GM19351 (cell line): ENCODE results near the gene EPC2.
A peak's percentile ranks its signal among the peaks of the same experiment; 100 is the strongest.

Source experiments
- ATAC-seq: cut with Tn5 transposase; IDR thresholded peaks from one replicate; pipeline ENCODE4 v1.9.1; 2021; ENCODE audit warnings: mild to moderate bottlenecking, moderate library complexity; ENCODE audit not compliant: unreplicated experiment

Gene EPC2

GRCh38 chr2:148643998-148644882 is at the start of gene EPC2:
TSS of gene EPC2 (plus strand) at chr2:148644751. CDS start at chr2:148645018, 267 bp downstream.
- peak; percentile 47 for ATAC-seq

GRCh38 chr2:148596018-148596417 is 48.5 kb upstream of the EPC2 start:
- ATAC-seq: no peak

DNA sequence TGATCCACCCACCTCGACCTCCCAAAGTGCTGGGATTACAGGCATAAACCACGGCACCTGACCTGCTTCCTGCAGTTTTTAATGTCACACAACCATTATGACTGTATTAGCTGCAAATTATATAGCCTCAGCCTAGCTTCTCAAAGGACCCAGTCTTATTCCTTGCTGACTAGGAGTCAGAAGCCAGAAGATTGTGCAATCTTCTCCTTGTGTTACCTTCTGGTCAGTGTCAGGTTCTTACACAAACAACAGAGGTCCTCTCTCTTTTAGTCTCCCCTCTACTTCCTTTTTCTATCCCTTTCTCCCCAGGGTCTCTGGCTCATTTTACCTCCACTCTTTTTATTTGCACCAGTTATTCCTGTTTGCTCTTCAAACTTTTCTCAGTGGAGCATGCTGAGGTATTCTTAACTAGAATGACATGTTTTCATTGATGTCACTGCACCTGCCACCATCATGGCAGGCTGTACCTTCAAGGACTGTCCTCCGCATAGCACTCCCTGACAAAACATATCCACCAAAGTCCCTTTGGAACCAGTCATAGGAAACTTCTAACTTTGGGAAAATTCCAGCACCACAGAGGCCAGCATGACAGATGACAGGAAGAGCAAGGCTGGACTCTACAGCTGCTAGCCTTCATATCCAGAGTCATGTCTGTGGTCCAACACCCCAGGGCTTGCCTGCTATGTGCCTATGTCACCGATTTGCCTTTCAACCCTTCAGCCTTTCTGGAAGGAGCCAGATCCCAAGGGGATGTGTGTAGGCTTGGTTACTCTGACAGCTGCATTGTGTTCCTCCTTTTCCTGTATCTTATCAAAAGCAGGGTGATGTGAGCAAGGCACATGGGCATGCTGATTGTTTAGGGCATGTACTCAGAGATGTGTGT is 45.2 kb upstream of the EPC2 start:
- ATAC-seq: no peak

DNA sequence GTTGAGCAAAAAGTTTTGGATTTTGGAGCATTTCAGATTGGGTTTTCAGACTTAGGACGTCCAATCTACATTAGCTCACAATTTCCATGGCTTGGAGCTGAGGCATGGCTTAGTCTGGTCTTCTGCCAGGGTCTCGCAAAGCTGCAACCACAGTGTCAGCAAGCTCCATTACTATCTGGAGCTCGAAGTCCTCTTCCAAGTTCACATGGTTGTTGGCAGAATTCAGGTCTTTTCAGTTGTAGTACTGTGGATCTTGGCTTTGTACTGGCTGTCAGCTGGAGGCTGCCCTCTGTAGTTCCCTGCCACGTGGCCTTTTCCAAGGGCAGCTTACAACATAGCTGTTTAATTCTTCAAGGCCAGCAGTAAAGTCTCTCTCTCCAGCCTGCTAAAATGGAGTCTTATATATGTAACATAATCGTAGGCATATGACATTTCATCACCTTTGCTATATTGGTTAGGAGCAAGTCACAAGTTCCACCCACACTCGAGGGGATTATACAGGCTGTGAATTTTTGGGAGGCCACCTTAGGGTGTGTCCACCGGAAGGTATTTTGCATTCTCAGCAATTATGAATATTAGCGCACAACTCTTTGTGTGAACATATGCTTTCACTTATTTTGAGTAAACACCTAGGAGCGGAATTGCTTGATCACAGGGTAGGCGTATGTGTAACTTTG is 41.5 kb upstream of the EPC2 start:
- peak; percentile 46 for ATAC-seq

- ATAC-seq: peak; percentile 98
Observed at GRCh38 chr2:148603562-148603920, 41.0 kb upstream of the EPC2 start.

DNA sequence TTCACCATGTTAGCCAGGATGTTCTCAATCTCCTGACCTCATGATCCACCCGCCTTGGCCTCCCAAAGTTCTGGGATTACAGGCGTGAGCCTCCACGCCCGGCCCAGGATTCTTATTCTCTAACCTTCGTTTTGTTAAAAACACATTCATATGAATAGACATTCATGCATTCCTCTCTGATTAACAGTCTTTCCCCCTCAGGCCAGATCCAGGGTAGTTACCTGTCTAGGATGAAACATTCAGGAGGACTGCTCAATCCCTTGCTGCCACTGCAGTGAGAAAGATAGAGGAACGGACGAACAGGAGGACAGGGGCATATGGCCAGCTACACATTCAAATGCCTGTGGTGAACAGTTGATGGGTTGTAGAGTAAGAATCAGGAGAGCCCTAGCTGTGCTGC is 39.6 kb upstream of the EPC2 start:
- ATAC-seq: no peak

DNA sequence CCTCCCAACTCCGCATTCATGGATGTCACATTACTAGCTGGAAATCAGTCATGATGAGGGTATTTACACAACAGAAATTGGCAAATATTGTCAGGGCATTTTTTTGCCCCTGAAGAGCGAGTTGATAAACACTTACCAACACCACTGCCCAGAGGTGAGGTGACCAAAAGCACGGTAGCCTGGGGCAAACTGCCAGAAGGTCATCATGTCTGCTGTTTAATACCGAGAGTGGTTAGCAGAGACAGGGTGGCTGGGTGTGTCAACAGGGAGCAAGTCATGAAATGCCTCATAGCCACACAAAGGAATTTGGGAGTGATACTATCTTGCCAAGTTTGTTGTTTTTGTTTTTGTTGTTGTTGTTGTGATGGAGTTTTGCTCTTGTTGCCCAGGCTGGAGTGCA is 37.0 kb upstream of the EPC2 start:
- no peak for ATAC-seq

GRCh38 chr2:148613231-148614013 is 31.1 kb upstream of the EPC2 start:
- ATAC-seq: no peak

DNA sequence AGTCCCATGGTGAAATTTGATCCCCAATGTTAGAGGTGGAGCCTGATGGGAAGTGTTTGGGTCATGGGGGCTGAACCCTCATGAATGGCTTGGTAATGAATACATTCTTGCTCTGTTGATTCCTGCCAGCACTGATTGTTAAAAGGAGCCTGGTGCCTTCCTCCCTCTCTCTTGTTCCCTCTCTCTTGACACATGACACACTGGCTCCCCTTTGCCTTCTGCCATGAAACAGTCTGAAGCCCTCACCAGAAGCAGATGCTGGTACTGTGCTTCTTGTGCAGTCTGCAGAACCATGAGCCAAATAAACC is 30.6 kb upstream of the EPC2 start:
- ATAC-seq: peak; percentile 28

DNA sequence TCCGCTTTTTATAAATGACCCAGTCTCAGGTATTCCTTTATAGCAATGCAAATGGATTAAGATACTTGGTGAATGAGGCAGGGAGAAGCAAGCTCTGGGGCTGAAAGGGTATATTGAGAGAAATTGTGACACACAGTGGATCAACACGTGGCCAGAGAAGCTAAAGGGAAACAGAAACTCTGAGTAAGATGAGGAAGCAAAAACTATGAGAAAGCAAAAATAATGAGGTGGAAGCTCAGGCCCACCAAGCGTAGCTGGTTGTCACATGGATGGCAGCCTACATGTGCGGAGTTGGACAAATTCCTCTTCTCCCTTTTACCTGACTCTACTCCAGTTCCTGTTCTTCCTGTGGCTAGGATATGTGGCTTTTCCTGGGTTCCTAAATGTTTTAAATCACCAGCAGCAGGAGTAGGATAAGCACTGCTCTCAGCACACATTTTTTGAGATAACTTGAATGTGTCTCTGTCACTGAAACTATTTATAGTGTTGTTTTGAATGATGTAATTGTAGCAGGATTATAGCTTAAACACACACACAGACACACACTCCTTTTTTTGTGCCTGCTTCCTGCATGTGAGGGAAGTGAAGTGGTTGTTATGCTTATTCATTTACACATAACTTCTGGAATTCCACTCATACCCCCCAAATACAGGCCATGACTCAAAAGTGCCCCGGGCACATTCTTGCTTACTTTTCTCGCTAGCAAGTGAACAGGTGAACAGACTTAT is 30.1 kb upstream of the EPC2 start:
- ATAC-seq: peak; percentile 96

GRCh38 chr2:148615381-148615841 is 29.1 kb upstream of the EPC2 start:
- ATAC-seq: no peak

- no peak for ATAC-seq
Observed at GRCh38 chr2:148616662-148617061, 27.9 kb upstream of the EPC2 start.

DNA sequence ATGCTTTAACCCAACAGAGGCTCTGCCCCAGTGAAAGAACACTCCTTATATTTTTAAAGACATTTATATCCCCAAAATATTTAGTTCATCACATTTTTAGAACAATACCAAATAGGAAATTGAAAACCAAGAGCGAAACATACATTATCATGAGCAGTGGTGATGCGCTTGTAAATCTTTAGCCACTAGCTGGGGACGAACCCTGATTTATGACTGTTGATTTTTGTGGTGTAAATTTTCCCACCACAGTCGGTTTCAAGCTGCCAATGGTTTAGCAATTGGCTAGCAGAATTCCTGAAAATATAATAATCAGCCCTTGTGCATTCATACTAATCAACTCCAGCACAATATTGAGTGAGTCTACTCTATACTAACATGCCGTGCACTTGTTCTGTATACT is 27.3 kb upstream of the EPC2 start:
- ATAC-seq: no peak

GRCh38 chr2:148619560-148620195 is 24.9 kb upstream of the EPC2 start:
- ATAC-seq: peak; percentile 37

GRCh38 chr2:148622366-148622765 is 22.2 kb upstream of the EPC2 start:
- ATAC-seq: no peak

- no peak for ATAC-seq
Observed at GRCh38 chr2:148623086-148623485, 21.5 kb upstream of the EPC2 start.

- no peak for ATAC-seq
Observed at GRCh38 chr2:148627224-148627623, 17.3 kb upstream of the EPC2 start.

DNA sequence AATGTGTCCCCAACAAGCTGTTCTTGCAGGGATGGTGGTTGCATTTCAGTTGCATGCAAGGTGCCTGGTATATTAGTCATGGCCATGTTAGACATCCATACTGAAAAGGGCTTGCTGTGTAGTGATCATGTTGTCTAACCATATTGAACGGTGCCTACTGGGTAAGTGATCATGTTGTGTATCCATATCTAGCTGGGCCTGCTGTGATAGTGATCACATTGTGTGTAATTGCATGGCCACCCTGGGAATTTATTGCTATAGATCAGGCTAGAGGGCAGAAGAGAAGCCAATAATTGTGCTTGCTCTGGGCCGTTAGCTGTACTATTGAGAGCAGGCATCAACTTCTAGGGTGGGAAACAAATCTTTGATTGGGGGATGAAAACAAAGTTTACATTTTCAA is 9.8 kb upstream of the EPC2 start:
- no peak for ATAC-seq

- ATAC-seq: no peak
Observed at GRCh38 chr2:148638543-148638942, 6.0 kb upstream of the EPC2 start.
